H7 (cell line): ENCODE data around the gene VGLL4. TPM values are rescaled to one million over a fixed set of nuclear protein-coding genes. Genes with fewer than 3 reads are reported as not detected.

Source experiments
- DNase-seq: peaks from one replicate; pipeline ENCODE4 v3.0.0; 2012
- H3K27me3 ChIP-seq: 2 replicates; pipeline ENCODE4 v1.6.0; 2011; ENCODE audit warnings: mild to moderate bottlenecking, low read length; ENCODE audit not compliant: control insufficient read depth, insufficient read depth
- H3K36me3 ChIP-seq: replicated peaks from 2 replicates; pipeline ENCODE4 v1.5.1; 2011; ENCODE audit warnings: low read length; ENCODE audit not compliant: control insufficient read depth, insufficient read depth
- H3K4me3 ChIP-seq: 2 replicates; pipeline ENCODE4 v1.5.1; 2011; ENCODE audit warnings: low read depth, mild to moderate bottlenecking, control low read depth, low read length, moderate library complexity; ENCODE audit not compliant: insufficient read depth
- total RNA-seq: library from RNA; depleted of rRNA; stranded (reverse); fragments of >200 nt; shearing (Covaris generic); gene quantifications from 2 replicates; pipeline ENCODE4 v1.2.3, GENCODE V29; 2014

Gene VGLL4
- total RNA-seq, 1 experiment from 2014 or later, result 44.2 TPM

DNA sequence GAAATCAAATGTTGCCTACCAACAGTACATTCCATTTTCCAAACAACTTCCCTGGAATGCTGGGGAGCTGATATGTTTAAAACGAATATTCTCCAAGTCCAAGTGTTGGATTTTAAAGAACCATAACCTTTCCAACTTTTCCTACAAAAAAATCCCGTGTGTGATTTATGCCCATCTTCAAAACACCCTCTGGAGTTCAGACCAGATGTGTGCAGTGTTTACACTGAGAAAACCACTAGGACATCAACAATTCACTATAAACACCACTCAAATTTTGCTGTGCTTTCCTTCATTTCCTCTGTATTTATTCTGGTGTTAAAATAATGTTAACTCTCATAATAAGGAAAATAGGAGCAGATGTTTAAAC lies 2.4 kb downstream of the VGLL4 start:
- no peaks in the 10 kb centered on the region for H3K27me3 ChIP-seq
- no peak for DNase-seq
- peak overlapping the region; percentile 88; the same call in 1 of the 2 replicates for H3K4me3 ChIP-seq
- no peaks in the 10 kb centered on the region for H3K36me3 ChIP-seq

DNA sequence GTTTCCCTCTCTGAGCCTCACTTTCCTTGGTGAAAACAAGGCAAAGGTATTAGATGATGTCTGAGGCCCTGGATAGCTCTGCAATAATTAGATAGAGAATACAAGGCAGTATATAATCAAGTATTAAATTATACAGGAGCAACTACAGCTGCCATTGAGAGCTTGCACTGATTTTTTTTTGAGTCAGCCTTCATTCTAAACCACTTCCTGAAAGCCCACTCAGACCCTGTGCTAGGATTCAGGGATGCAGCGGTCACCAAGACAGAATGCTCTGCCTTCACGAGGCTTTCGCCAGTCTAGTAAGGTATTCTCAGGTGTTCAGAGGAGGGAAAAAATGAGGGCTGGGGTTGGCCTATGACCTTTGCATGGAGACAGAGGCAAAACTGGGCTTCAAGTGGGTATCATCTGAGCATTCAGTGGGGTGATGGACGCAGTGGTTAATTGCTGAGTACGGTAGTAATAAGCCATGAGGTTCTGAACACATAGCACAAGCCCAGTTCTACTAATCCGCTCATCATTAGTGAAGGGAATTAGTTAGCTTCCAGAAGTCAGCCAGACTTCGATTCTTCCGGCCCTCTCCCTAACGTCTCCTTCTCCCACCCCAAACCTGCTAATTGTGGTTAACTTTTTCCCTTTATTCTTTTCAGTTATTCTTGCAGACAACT lies 3.6 kb downstream of the VGLL4 start:
- no peaks in the 10 kb centered on the region for H3K27me3 ChIP-seq
- no peaks in the 10 kb centered on the region for H3K36me3 ChIP-seq
- no peak for DNase-seq
- H3K4me3 ChIP-seq, result no peak overlapping the region

DNA sequence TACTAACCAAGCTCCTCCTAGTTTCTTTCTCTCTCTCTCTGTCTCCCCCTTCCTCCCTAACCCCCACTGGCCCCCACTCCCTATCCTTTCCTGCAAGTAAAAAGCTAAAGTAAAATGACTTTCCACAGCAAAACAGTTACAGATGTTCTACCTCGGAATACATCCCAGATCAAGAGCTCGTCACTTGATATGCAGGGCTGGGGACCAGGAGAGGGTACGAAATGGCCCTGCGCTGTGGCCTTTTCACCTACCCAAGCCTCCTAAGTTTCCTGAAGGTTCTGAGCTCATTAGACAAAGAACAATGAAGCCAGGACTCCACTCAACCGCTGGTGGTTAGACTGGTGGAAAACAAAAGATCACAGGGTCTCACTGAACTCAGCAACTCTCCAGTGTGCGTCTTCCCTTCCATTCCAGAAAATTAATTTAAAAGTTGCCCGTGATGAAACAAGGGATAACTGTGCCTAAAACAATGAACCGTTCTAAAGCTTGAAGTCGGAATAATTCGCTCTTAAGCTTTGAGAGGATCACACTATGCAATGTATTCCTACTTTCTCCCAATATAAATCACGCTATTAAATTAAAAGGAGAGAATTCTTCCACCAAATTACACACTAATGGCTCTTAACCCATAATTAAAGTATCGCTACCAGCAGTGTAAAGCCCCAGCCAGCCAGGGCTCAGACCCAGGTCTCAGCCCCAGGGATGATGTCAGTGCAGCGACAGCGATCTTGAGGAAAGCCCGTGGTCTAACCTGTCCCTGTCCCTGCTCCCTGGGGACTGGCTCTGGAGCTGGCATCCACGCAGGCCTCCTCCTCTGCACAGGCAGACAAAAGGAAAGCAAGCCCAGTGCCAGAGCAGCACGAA lies 5.0 kb downstream of the VGLL4 start:
- no peak for DNase-seq
- Histone ChIP-seq H3K36me3 (no peaks in the 10 kb centered on the region), H3K4me3 (no peak overlapping the region), H3K27me3 (no peaks in the 10 kb centered on the region)

DNA sequence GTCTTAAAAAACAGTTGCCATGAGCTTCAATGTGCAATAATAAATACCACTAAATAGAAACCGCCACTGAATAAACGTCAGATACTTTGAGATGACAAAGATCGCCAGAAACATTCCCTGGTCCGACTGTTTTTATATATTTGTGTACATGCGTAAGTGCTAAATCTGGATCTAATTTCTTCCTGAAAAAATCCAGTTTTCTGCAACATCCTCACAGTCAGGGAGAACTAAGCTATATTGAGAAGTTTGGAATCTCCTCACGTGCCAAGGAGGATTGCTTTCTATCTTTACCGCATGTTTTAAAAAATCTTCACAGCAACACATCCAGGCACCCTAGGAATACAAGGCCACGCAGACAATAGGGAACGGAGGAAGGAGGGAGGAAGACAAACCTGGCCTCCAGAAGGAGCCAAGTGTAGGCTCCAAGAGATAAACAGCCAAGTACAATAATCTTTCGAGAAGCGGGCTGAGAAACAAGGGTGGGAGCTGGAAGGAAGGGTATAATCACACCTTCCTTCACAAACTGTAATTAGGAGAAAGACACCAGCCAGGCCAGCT lies 5.7 kb downstream of the VGLL4 start:
- Histone ChIP-seq H3K36me3 (no peaks in the 10 kb centered on the region), H3K27me3 (no peaks in the 10 kb centered on the region), H3K4me3 (no peak overlapping the region)
- DNase-seq, result no peak

DNA sequence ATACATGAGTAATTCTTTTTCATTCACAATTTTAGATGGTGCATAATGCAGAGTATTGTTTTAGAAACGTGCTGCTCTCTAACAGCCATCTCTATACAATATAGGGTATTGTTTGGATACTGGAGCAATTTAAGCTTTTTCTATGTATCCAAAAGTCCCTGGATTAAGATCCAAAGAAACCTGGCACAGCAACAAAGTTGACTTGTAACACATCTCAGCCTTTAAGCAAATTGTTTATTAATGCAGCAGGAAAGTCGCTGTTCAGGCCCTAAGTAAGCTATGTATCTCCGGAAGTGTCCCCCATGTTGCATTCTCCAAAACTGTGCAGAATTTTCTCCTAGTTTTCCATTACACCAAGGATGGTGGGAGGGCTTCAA lies 7.3 kb downstream of the VGLL4 start:
- Histone ChIP-seq H3K4me3 (no peak overlapping the region), H3K36me3 (no peaks in the 10 kb centered on the region), H3K27me3 (no peaks in the 10 kb centered on the region)
- no peak for DNase-seq

DNA sequence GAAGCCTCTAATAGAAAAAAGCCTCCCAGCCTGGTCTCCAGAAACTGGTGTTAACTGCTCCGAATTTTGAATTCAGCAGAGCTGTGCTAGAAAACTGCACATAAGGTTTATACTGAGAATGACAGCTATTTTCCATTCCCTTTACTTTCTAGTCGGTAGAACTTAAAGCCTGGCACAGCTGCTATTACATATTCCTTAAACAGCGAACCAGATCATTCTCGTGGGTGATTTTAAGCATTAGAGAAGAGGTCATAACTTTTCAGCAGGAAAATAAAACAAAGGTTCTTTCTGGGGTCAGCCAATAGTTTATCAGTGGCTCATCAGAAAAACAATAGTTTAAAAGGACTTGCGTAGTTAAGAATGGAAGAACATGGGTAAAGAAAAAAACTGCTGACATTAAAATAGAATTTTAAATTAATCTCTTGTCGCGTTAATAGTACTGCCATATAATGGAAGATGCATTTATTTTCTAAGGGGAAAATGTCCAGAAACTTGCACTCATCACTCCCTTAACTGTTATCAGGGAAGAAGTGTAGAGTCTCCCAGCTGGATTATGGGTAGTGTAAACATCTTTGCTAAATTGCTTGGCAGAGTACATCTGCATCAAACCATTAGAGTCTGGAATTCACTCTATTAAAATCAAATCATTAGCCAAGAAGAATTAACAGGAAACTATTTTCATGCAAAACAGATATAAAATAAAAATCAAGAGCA lies 7.9 kb downstream of the VGLL4 start:
- Histone ChIP-seq H3K27me3 (no peaks in the 10 kb centered on the region), H3K36me3 (no peaks in the 10 kb centered on the region), H3K4me3 (no peak overlapping the region)
- DNase-seq, result no peak

DNA sequence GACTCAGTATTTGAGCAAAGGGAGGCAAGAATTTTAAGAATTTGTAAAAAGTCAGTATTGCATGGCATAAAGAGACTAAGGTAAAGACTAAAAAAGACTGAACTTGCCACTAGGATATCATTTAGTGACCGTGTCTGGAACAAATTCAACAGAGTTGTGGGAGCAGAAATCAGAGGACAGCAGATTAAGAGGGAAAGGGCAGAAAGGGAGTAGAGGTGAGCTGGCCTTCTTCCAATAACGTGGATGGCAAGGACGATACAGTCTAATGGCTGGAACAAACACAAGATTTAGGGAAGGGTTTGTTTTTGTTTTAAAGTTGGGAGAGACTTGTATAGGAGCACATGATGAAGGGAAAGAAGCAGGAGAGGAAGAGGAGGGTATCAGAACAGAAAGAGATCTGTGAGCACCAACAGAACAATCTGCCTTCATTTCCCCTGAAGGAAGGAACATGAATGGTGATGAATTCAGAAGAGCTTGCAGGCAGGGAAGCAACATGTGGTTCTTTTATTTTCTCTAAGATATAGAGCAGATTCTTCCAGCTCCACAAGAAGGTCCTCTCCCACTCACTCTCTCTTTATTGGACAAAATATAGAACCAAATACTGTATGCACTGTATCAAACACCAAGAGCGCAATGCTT lies 8.6 kb downstream of the VGLL4 start:
- no peaks in the 10 kb centered on the region for H3K27me3 ChIP-seq
- DNase-seq, result no peak
- H3K36me3 ChIP-seq, result no peaks in the 10 kb centered on the region
- no peak overlapping the region for H3K4me3 ChIP-seq

DNA sequence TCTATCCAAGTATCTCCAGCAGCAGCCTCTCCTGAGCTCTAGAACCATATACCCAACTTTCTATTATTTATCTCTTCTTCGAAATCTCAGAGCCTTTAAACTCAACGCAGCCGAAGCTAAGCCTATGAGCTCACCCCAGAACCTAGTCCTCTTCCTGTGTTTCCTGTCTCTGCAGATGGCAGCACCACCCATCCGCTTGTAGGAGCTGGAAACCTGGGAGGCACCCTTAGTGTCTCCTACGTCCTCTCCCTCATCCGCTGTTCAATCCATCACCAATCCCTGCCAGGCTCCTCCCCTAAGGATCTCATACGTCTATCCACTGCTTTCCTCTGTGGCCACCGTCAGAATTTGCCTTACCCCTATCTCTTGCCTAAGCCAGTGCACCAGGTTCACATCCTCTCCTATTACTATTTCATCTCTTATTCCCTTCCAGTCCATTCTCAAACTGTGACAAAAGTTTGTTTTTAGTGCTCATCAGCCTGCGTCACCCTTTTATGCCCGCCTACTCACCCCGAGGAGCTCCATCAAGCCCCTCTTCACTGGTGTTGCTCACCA lies 9.6 kb downstream of the VGLL4 start:
- DNase-seq, result no peak
- Histone ChIP-seq H3K36me3 (no peaks in the 10 kb centered on the region), H3K4me3 (no peak overlapping the region), H3K27me3 (no peaks in the 10 kb centered on the region)

DNA sequence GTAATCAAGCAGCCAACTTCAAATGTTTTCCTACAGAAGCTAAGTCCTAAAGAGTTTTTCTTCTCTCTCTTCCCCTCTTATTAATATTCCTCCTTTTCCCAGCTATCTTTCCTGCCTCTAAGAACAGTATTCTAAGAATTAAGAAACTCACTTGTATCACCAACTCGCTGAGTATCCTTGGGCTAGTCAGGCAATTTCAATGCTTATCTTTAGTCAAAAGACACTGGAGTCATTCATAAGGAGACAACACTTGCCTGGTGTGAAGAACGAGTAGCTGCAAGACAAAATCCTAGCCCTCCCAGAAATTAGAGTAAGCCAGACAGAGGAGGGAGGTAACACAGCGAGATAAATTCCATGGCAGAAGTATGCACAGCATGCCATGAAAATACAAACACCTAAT lies 10.7 kb downstream of the VGLL4 start:
- no peaks in the 10 kb centered on the region for H3K27me3 ChIP-seq
- H3K36me3 ChIP-seq, result no peaks in the 10 kb centered on the region
- DNase-seq, result no peak
- H3K4me3 ChIP-seq, result no peak overlapping the region

DNA sequence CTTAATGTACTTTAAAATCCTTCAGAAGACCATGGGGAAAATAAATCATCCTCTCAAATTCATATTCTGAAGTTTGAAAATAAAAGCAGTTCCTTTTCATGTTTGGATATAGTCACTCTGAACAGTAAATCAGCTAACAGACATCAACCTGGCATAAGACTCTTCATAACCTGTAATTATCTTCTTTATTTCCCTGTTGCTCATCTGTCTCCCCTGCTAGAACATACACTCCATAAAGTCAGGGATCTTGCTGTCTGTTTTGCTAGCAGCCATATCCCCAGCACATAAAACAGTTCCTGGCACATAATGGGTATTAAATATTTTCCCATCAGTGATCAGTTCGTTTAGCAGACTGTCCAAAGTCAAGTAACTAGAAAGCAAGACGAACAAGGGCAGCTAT lies 11.2 kb downstream of the VGLL4 start:
- DNase-seq, result no peak
- no peak overlapping the region for H3K4me3 ChIP-seq
- H3K36me3 ChIP-seq, result no peaks in the 10 kb centered on the region
- H3K27me3 ChIP-seq, result no peaks in the 10 kb centered on the region

DNA sequence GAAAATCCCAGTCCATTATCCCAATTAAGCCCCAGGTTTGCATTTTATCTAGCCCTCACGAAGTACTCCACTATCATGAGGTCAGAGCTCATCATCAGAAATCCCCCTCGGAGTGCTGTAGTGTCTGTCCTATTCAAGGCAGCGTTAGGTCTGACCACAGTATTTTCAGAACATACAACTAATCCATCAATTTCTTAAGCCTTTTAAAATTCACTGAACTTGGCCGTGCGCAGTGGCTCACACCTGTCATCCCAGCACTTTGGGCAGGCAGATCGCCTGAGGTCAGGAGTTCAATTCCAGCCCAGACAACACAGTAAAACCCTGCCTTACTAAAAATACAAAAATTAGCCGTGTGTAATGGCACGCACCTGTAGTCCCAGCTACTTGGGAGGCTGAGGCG lies 11.9 kb downstream of the VGLL4 start:
- H3K27me3 ChIP-seq, result no peaks in the 10 kb centered on the region
- no peak overlapping the region for H3K4me3 ChIP-seq
- no peaks in the 10 kb centered on the region for H3K36me3 ChIP-seq
- DNase-seq, result no peak

DNA sequence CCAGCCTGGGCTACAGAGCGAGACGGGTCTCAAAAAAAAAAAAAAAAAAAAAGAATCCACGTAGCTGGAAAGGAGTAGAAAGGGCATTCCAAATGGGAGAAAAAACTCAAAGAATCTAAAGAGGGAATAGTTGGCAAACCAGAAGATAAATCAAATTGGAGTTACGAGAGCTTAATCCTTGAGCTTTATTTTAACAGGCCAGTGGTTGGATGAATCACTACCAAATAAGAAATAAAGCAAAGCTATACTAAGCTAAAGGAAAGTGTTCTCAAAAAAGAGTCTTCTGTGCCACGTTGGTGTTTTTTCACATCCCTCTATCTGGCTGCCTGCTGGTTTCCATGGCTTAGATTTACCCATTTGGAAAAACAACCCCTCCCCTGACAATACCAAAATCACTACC lies 14.0 kb downstream of the VGLL4 start:
- Histone ChIP-seq H3K27me3 (no peaks in the 10 kb centered on the region), H3K4me3 (no peak overlapping the region), H3K36me3 (no peaks in the 10 kb centered on the region)
- no peak for DNase-seq

DNA sequence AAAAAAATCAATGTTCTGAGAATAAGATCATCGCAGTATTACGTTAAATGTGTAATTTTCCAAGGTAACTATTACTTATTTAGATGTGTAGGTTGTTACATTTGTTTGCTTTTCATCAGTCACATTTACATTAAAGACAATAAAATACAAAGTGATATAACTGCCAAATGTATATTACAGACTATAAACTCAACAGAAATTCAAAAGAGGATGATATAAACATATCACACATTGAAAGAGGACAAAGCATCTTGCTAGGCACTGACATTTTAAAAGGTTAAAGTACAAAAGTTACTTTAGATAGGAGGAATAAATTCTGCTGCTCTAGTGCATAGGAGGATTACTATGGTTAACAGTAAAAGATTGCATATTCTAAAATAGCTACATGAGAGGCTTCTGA lies 16.1 kb downstream of the VGLL4 start:
- Histone ChIP-seq H3K36me3 (no peaks in the 10 kb centered on the region), H3K27me3 (no peaks in the 10 kb centered on the region), H3K4me3 (no peak overlapping the region)
- DNase-seq, result no peak

DNA sequence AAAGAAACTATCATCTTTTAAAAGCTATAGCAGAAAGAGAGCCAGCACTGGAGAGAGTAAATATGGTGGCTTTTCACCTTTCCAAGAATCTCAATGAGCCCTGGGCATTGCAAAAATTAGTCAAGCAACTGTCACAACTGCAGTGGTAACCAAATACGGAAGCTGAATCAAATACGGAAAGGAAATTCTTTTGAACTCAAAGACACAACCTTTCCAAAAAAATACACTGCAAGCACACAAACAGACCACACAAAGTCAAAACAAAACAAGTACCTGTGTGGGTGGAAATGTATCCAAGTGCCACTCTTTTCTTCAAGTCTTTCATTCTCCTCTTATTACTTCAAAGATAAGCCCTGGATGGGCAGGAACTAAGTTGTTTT lies 17.6 kb downstream of the VGLL4 start:
- Histone ChIP-seq H3K27me3 (no peaks in the 10 kb centered on the region), H3K36me3 (no peaks in the 10 kb centered on the region), H3K4me3 (no peak overlapping the region)
- DNase-seq, result no peak
